Subcutaneous adipose tissue (tissue), 4 donors: ENCODE data around the gene ALDH4A1. TPM values are rescaled to one million over a fixed set of nuclear protein-coding genes. Genes with fewer than 3 reads are reported as not detected.

Experiments used
- CTCF ChIP-seq: fragments of 450-650 bp; IDR thresholded peaks from one replicate; pipeline ENCODE4 v1.5.1; 2016; ENCODE audit warnings: low read depth, mild to moderate bottlenecking, control low read depth, antibody characterized with exemption, moderate library complexity
- total RNA-seq, 4 donors: library from RNA; depleted of rRNA; stranded (reverse); fragments of >200 nt; gene quantifications; one replicate each; pipeline ENCODE4 v1.1.0, GENCODE V29; 2016

Gene ALDH4A1
- total RNA-seq, 4 donors from 2014 or later: 24.1 to 167 (median 49.8) TPM

DNA sequence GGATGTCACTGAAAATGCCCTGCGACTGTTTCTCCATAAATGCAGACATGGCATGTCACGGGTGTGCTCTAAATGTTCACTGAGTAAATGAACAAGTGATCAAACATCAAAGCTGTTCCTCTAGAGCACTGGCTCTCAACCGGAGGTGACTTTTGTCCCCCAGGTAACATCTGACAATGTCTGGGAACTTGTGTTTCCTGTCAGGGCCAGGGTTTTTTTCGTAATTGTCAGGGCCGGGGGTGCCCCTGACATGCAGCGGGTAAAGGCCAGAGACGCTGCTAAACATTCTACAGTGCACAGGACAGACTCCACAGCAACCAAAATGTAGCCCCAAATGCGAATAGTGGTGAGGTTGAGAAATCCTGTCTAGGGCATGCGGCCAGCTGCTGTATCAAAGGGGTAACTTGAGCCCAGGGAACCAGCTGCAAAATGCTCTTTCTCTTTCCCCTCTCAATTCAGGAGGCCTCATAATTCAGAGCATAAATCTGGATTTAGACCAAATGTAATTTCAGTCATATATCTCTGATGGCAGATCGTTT lies 2.0 kb downstream of the ALDH4A1 start:
- TF ChIP-seq CTCF: no peak

GRCh38 chr1:18899363-18900049 lies 2.8 kb downstream of the ALDH4A1 start:
- no peak for TF ChIP-seq CTCF

GRCh38 chr1:18898567-18898966 lies 3.8 kb downstream of the ALDH4A1 start:
- TF ChIP-seq CTCF: no peak

DNA sequence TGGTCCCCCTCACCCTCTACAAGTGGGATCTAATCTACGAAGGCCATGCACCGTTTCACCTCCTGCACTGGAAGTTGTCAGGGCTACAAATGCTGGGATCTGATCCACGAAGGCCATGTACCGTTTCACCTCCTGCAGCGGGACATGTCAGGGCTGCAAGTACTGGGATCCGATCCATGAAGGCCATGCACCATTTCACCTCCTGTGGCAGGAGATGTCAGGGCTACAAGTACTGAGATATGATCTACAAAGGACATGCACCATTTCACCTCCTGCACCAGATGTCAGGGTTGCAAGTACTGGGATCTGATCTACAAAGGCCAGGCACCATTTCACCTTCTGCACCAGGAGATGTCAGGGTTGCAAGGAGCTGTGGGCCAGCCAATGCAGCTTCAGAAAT lies 7.0 kb downstream of the ALDH4A1 start:
- TF ChIP-seq CTCF: no peak

DNA sequence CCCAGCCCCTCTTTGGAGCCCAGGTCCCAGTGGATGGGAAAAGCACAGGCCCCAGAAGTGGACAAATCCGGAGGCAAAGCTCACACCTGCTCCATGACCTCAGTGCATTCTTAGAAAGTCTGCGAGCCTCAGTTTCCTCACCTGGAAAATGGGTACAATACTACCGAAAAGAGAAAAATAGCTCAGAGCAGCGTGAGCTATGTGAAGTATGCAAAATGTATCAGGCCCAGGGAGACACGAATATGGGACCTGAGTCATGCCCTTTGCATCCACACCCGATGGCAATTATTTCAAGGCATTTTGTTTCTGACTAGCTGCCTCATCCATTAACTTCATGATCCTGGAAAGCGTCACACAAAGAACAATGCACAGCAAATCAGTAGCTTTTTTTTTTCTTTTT lies 9.2 kb downstream of the ALDH4A1 start:
- no peak for TF ChIP-seq CTCF

DNA sequence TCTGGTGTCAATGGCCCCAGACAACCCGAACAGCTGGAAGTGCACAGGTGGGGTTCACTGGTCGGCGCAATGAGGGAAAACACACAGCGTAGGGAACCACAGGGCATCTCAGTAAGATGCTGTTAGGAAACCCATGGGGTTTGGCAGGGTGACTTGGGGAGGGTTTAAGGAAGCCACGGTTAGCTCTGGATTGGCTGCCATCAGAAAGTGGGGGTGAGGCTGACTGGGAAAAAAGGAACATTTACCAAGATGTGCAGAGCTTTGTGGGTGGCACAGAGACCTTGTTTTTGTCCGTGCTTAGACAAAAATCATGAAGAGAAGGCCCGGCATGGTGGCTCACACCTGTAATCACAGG lies 11.0 kb downstream of the ALDH4A1 start:
- no peak for TF ChIP-seq CTCF

DNA sequence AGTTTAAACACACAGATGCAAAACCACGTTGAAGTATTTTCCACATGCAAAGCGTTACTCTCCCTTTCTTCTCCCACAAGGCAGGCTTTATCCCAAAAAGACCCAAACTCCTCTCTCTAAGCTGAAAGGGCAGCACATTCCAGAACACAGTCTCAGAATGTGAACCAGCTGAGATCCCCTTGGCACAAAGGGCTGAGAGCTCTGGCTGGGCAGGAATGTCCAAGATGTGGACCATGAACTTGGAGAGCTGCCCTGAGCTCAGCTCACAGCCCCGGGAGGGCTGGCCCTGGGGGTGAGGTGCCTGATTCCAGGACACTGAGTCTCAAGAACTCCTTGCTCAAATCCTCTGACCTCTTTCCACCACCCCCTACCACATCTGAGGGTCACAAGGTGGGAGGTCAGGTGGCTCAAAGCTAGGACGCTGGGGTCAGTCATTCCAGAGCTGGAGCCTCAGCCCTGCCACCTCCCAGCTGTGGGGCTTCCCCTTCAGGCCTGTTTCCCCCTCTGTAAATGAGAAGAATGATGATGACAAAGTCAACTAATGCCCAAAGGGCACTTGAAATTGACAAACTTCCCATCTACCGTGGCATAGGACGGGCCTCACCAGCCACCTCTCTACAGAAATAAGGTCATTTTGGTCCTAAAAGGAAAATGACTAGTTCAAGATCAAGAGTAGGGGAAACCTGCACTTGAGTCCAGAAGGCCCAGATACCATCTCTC lies 11.5 kb downstream of the ALDH4A1 start:
- TF ChIP-seq CTCF: no peak
